GM23338 (cell line): Measurements from ENCODE around the gene AGXT. TPM values are rescaled to one million over a fixed set of nuclear protein-coding genes. Genes with fewer than 3 reads are reported as not detected.

Source experiments
- ATAC-seq: fragments of 200-7000 bp; cut with Tn5 transposase; 3 replicates; pipeline ENCODE4 v1.9.1; 2020
- DNase-seq: peaks from one replicate; pipeline ENCODE4 v3.0.0-alpha.2; 2015; ENCODE audit warnings: low spot score
- H2AFZ ChIP-seq: fragments of 200-600 bp; sonication (generic); 2 replicates; pipeline ENCODE4 v1.8.0; 2016; ENCODE audit warnings: antibody characterized with exemption, mild to moderate bottlenecking, moderate library complexity
- H3F3A ChIP-seq: fragments of 200-600 bp; sonication (generic); replicated peaks from 2 replicates; pipeline ENCODE4 v1.8.0; 2017; ENCODE audit warnings: antibody characterized with exemption, mixed run types, low read depth
- H3K27ac ChIP-seq: fragments of 200-600 bp; sonication (generic); 2 replicates; pipeline ENCODE4 v1.6.1; 2016; ENCODE audit warnings: low read depth
- H3K27me3 ChIP-seq: fragments of 200-600 bp; sonication (generic); 2 replicates; pipeline ENCODE4 v1.8.0; 2016; ENCODE audit warnings: mild to moderate bottlenecking, mixed run types, moderate library complexity; ENCODE audit not compliant: insufficient read depth
- H3K36me3 ChIP-seq: fragments of 200-600 bp; sonication (generic); 2 replicates; pipeline ENCODE4 v1.8.0; 2016; ENCODE audit warnings: mild to moderate bottlenecking; ENCODE audit not compliant: insufficient read depth
- H3K4me1 ChIP-seq: fragments of 200-600 bp; sonication (generic); 2 replicates; pipeline ENCODE4 v1.8.0; 2016; ENCODE audit warnings: mild to moderate bottlenecking, moderate library complexity; ENCODE audit not compliant: insufficient read depth
- H3K4me2 ChIP-seq: fragments of 200-600 bp; sonication (generic); 2 replicates; pipeline ENCODE4 v1.7.1; 2017; ENCODE audit warnings: mixed run types
- H3K4me3 ChIP-seq: fragments of 200-600 bp; sonication (generic); 2 replicates; pipeline ENCODE4 v1.6.1; 2016; ENCODE audit warnings: mixed run types
- H3K79me2 ChIP-seq: fragments of 200-600 bp; sonication (generic); replicated peaks from 2 replicates; pipeline ENCODE4 v1.8.0; 2017; ENCODE audit warnings: mild to moderate bottlenecking; ENCODE audit not compliant: insufficient read depth
- H3K9me2 ChIP-seq: fragments of 200-600 bp; sonication (generic); 2 replicates; pipeline ENCODE4 v1.8.0; 2017; ENCODE audit not compliant: insufficient read depth
- H4K20me1 ChIP-seq: fragments of 200-600 bp; sonication (generic); replicated peaks from 2 replicates; pipeline ENCODE4 v1.8.0; 2017; ENCODE audit warnings: mild to moderate bottlenecking; ENCODE audit not compliant: insufficient read depth
- H3K27ac Mint-ChIP-seq: 2 replicates; pipeline ENCODE4 v1.8.0; 2020; ENCODE audit warnings: inconsistent platforms, mild to moderate bottlenecking, moderate library complexity, mixed read lengths
- H3K27me3 Mint-ChIP-seq: 3 replicates; pipeline ENCODE4 v1.8.0; 2022; ENCODE audit warnings: low read depth, mild to moderate bottlenecking, moderate library complexity, mixed read lengths, inconsistent platforms; ENCODE audit not compliant: insufficient read depth, poor library complexity
- H3K36me3 Mint-ChIP-seq: 3 replicates; pipeline ENCODE4 v1.8.0; 2021; ENCODE audit warnings: low read depth, mild to moderate bottlenecking, inconsistent platforms, moderate library complexity, mixed read lengths
- H3K4me1 Mint-ChIP-seq: 3 replicates; pipeline ENCODE4 v1.8.0; 2020; ENCODE audit warnings: mild to moderate bottlenecking, inconsistent platforms, mixed read lengths
- H3K4me3 Mint-ChIP-seq: 3 replicates; pipeline ENCODE4 v1.8.0; 2021; ENCODE audit warnings: moderate library complexity, mild to moderate bottlenecking, inconsistent platforms, mixed read lengths
- H3K9me3 Mint-ChIP-seq: 3 replicates; pipeline ENCODE4 v1.8.0; 2020; ENCODE audit warnings: moderate library complexity, mild to moderate bottlenecking, inconsistent platforms, mixed read lengths
- CTCF ChIP-seq, 2 experiments: fragments of 200-600 bp in 1 of 2; sonication (generic) in 1 of 2; conservative IDR thresholded peaks; 2 replicates each; pipeline versions ENCODE4 v1.5.1 to v1.6.1; 2016 to 2017; ENCODE audit warnings: antibody characterized with exemption in 2 of 2, low read depth in 2 of 2, mild to moderate bottlenecking in 2 of 2, moderate library complexity in 1 of 2
- EZH2 ChIP-seq: fragments of 200-600 bp; sonication (generic); IDR thresholded peaks from one replicate; pipeline ENCODE4 v1.8.0; 2017; ENCODE audit warnings: antibody characterized with exemption, mild to moderate bottlenecking, low read depth; ENCODE audit not compliant: unreplicated experiment
- POLR2AphosphoS5 ChIP-seq: IDR thresholded peaks from 2 replicates; pipeline ENCODE4 v1.6.1; 2016; ENCODE audit warnings: antibody characterized with exemption, low read depth
- REST ChIP-seq: IDR thresholded peaks from one replicate; pipeline ENCODE4 v1.6.1; 2018; ENCODE audit warnings: antibody characterized with exemption; ENCODE audit not compliant: unreplicated experiment
- STAT1 ChIP-seq: IDR thresholded peaks from one replicate; pipeline ENCODE4 v1.6.1; 2016; ENCODE audit warnings: antibody characterized with exemption; ENCODE audit not compliant: unreplicated experiment
- ZNF462 ChIP-seq: fragments of 250-450 bp; sonication (Bioruptor Pico); IDR thresholded peaks from 2 replicates; pipeline ENCODE4 v1.5.0; 2020; ENCODE audit warnings: mild to moderate bottlenecking, moderate library complexity
- polyA plus RNA-seq: library from polyadenylated mRNA; unstranded; fragments of >200 nt; fragmentation: Nextera tagmentation; extraction: Ambion mirVana; gene quantifications from 2 replicates; pipeline ENCODE4 v1.2.1, GENCODE V29; 2016
- total RNA-seq: library from RNA; depleted of rRNA; stranded (reverse); fragments of >200 nt; shearing (Covaris generic); gene quantifications from 2 replicates; pipeline ENCODE4 v1.2.3, GENCODE V29; 2014

AGXT gene
- total and polyA plus RNA-seq, 2 experiments from 2014 or later, result not detected

- H3K4me3 ChIP-seq, result no peak overlapping the region
- DNase-seq (no peak), ATAC-seq (no peak)
- H2AFZ ChIP-seq, result no peak overlapping the region
- TF ChIP-seq POLR2AphosphoS5 (no peak), EZH2 (no peak), STAT1 (no peak)
- Mint-ChIP-seq H3K4me1 (peaks cover 16% of the 10 kb centered on the region), H3K4me3 (no peak overlapping the region), H3K9me3 (peaks cover 6% of the 10 kb centered on the region; the same call in 2 of the 3 replicates), H3K36me3 (no peaks in the 10 kb centered on the region; the same call in 2 of the 3 replicates), H3K27ac (no peak overlapping the region; the same call in 1 of the 2 replicates), H3K27me3 (no peaks in the 10 kb centered on the region)
- no peaks in the 10 kb centered on the region for H3F3A ChIP-seq
- H3K79me2 ChIP-seq, result no peaks in the 10 kb centered on the region
- H3K4me1 ChIP-seq, result peaks cover 10% of the 10 kb centered on the region
- no peaks in the 10 kb centered on the region for H3K27me3 ChIP-seq
- H3K4me2 ChIP-seq, result no peak overlapping the region
- H3K36me3 ChIP-seq, result no peaks in the 10 kb centered on the region
- no peaks in the 10 kb centered on the region for H3K9me2 ChIP-seq
- no peaks in the 10 kb centered on the region for H4K20me1 ChIP-seq
- H3K27ac ChIP-seq, result no peak overlapping the region
Observed at GRCh38 chr2:240839152-240840143, 29.2 kb upstream of the AGXT start.

GRCh38 chr2:240840435-240841060 is 28.1 kb upstream of the AGXT start:
- Mint-ChIP-seq H3K36me3 (peaks cover 7% of the 10 kb centered on the region), H3K9me3 (peaks cover 15% of the 10 kb centered on the region), H3K4me3 (no peak overlapping the region), H3K4me1 (peaks cover 16% of the 10 kb centered on the region), H3K27ac (no peak overlapping the region), H3K27me3 (peaks cover 1% of the 10 kb centered on the region)
- Histone ChIP-seq H3K4me3 (no peak overlapping the region), H2AFZ (no peak overlapping the region), H3K27me3 (no peaks in the 10 kb centered on the region), H3K27ac (no peak overlapping the region), H3K4me2 (no peak overlapping the region), H3K36me3 (no peaks in the 10 kb centered on the region), H3K79me2 (no peaks in the 10 kb centered on the region), H3F3A (no peaks in the 10 kb centered on the region), H4K20me1 (no peaks in the 10 kb centered on the region), H3K9me2 (0 out of 2 replicates have a peak, but pooled peaks cover 7% of the 10 kb centered on the region), H3K4me1 (peaks cover 11% of the 10 kb centered on the region)
- DNase-seq, result peak; percentile 83
- peak; percentile 86 for ATAC-seq
- TF ChIP-seq ZNF462 (CRISPR knock-in tag) (no peak), CTCF (conservative IDR thresholded peaks at IDR 0.05; ENCODE audit: low read depth in 2 of 2) (peak; percentile 37 to 70), REST (peak; percentile 78), EZH2 (no peak)
